Trophoblast cell (in vitro differentiated cells and primary cell): ENCODE data around the gene C10orf143.
A peak's percentile ranks its signal among the peaks of the same experiment; 100 is the strongest.

Experiments
- DNase-seq, 2 donors: peaks; one replicate each; pipeline ENCODE4 v3.0.0-alpha.2; 2016
- H2AFZ ChIP-seq: 2 replicates; pipeline ENCODE4 v1.6.1; 2013; ENCODE audit warnings: low read length, moderate library complexity, mild to moderate bottlenecking; ENCODE audit not compliant: insufficient read depth, poor library complexity
- H2AK5ac ChIP-seq: 2 replicates; pipeline ENCODE4 v1.6.1; 2013; ENCODE audit warnings: mild to moderate bottlenecking, low read length
- H2BK120ac ChIP-seq: 2 replicates; pipeline ENCODE4 v1.6.1; 2013; ENCODE audit warnings: low read length, mild to moderate bottlenecking, moderate library complexity; ENCODE audit not compliant: insufficient read depth, poor library complexity
- H2BK12ac ChIP-seq: 2 replicates; pipeline ENCODE4 v1.6.1; 2013; ENCODE audit warnings: mild to moderate bottlenecking, low read length, moderate library complexity
- H2BK5ac ChIP-seq: 2 replicates; pipeline ENCODE4 v1.6.1; 2013; ENCODE audit warnings: low read length, low read depth, moderate library complexity, mild to moderate bottlenecking; ENCODE audit not compliant: poor library complexity
- H3K14ac ChIP-seq: 2 replicates; pipeline ENCODE4 v1.6.1; 2013; ENCODE audit warnings: mild to moderate bottlenecking, low read length
- H3K18ac ChIP-seq: 2 replicates; pipeline ENCODE4 v1.6.1; 2013; ENCODE audit warnings: mild to moderate bottlenecking, low read length
- H3K23ac ChIP-seq: 2 replicates; pipeline ENCODE4 v1.6.1; 2013; ENCODE audit warnings: low read length
- H3K27ac ChIP-seq: 2 replicates; pipeline ENCODE4 v1.5.1; 2013; ENCODE audit warnings: low read depth, mild to moderate bottlenecking, inconsistent platforms, low read length, moderate library complexity
- H3K27me3 ChIP-seq: 2 replicates; pipeline ENCODE4 v1.6.1; 2013; ENCODE audit warnings: inconsistent platforms, mild to moderate bottlenecking, low read length, moderate library complexity; ENCODE audit not compliant: insufficient read depth
- H3K36me3 ChIP-seq, 2 experiments: 1 replicate in 1 of 2; 2 replicates in 1 of 2; pipeline ENCODE4 v1.6.1; 2013; ENCODE audit warnings: low read length in 2 of 2, mild to moderate bottlenecking in 2 of 2, moderate library complexity in 1 of 2; ENCODE audit not compliant: insufficient read depth in 2 of 2, control insufficient read depth in 1 of 2
- H3K4ac ChIP-seq: 2 replicates; pipeline ENCODE4 v1.6.1; 2013; ENCODE audit warnings: low read depth, mild to moderate bottlenecking, low read length, moderate library complexity
- H3K4me1 ChIP-seq, 2 experiments: 1 replicate in 1 of 2; 2 replicates in 1 of 2; pipeline ENCODE4 v1.6.1; 2013; ENCODE audit warnings: low read length in 2 of 2, mild to moderate bottlenecking in 2 of 2, moderate library complexity in 1 of 2; ENCODE audit not compliant: insufficient read depth in 2 of 2, control insufficient read depth in 1 of 2
- H3K4me2 ChIP-seq: 2 replicates; pipeline ENCODE4 v1.6.1; 2013; ENCODE audit warnings: inconsistent platforms, mild to moderate bottlenecking, low read length, moderate library complexity
- H3K4me3 ChIP-seq: 2 replicates; pipeline ENCODE4 v1.5.1; 2013; ENCODE audit warnings: mild to moderate bottlenecking, low read depth, low read length, inconsistent platforms
- H3K79me1 ChIP-seq: one replicate; pipeline ENCODE4 v1.6.1; 2013; ENCODE audit warnings: low read length
- H3K79me2 ChIP-seq: 2 replicates; pipeline ENCODE4 v1.6.1; 2013; ENCODE audit warnings: low read length, mild to moderate bottlenecking; ENCODE audit not compliant: control insufficient read depth, insufficient read depth, poor library complexity
- H3K9ac ChIP-seq: 2 replicates; pipeline ENCODE4 v1.6.1; 2013; ENCODE audit warnings: mild to moderate bottlenecking, low read length
- H3K9me3 ChIP-seq: 2 replicates; pipeline ENCODE4 v1.6.1; 2013; ENCODE audit warnings: low read depth, mild to moderate bottlenecking, control low read depth, inconsistent platforms, low read length; ENCODE audit not compliant: insufficient read depth
- H4K12ac ChIP-seq: 2 replicates; pipeline ENCODE4 v1.6.1; 2013; ENCODE audit warnings: low read depth, mild to moderate bottlenecking, low read length, moderate library complexity
- H4K8ac ChIP-seq: 2 replicates; pipeline ENCODE4 v1.6.1; 2013; ENCODE audit warnings: low read depth, mild to moderate bottlenecking, low read length, moderate library complexity
- H4K91ac ChIP-seq: one replicate; pipeline ENCODE4 v1.6.1; 2013; ENCODE audit warnings: low read depth, mild to moderate bottlenecking, low read length, moderate library complexity
- WGBS: extraction: QIAGEN DNeasy Blood & Tissue Kit; methylation state at CpG from one replicate; pipeline ENCODE4 v1.1.7; 2013; ENCODE audit warnings: missing lambda C conversion rate; ENCODE audit not compliant: insufficient read length, insufficient coverage; ENCODE audit errors: extremely low coverage; 5-methylcytosine and 5-hydroxymethylcytosine counted together

C10orf143 gene

DNA sequence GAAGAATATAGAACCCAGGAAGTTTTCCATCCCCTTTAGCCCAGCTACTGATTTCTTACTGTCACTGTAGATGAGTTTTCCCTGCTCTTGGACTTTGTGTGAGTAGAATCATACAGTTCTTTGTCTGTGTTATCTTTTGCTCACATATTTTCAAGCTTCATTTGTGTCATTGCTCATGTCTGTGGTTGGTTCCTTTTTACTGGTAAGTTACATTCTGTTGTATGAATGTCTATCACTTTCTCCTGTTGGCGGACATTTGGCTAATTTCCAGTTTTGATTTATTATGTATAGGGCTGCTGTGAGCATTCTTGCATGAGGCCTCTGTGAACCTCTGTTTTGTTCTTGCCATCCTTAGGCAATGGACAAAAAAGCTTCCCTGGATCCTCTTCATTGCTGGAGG, 30.8 kb upstream of the C10orf143 start:
- Histone ChIP-seq H3K4me3 (no peak overlapping the region), H4K12ac (no peak overlapping the region), H2BK12ac (no peak overlapping the region), H3K9me3 (no peaks in the 10 kb centered on the region), H3K27me3 (no peaks in the 10 kb centered on the region), H4K8ac (no peak overlapping the region), H4K91ac (no peak overlapping the region), H2BK5ac (no peak overlapping the region), H3K14ac (no peak overlapping the region), H3K4ac (peak overlapping the region; percentile 51), H3K79me2 (peaks cover 25% of the 10 kb centered on the region), H3K18ac (no peak overlapping the region), H2AFZ (no peak overlapping the region), H3K4me1 (peaks cover 4 to 10% of the 10 kb centered on the region in 2 experiments), H3K79me1 (peaks cover 8% of the 10 kb centered on the region), H3K27ac (no peak overlapping the region), H3K23ac (no peak overlapping the region), H3K9ac (no peak overlapping the region), H2BK120ac (no peak overlapping the region), H3K36me3 (peaks cover 5 to 17% of the 10 kb centered on the region in 2 experiments), H2AK5ac (no peak overlapping the region), H3K4me2 (no peak overlapping the region)
- WGBS = no CpG with 5 or more reads among the region's 1 CpG
- no peak for DNase-seq

DNA sequence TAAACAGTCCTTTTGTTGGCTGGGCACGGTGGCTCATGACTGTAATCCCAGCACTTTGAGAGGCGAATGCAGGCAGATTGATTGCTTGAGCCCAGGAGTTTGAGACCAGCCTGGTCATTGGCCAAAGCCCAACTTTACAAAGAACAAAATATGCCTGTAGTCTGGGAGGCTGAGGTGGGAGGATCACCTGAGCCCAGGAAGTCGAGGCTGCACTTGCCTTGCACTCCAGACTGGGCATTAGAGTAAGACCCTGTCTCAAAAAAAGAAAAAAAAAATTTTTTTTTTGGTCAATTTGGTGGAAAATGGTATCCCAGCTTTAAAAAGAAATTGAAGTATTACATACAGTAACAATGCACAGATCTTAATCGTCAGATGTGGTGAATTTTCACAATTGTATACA, 30.4 kb upstream of the C10orf143 start:
- H2AFZ ChIP-seq = no peak overlapping the region
- H2BK120ac ChIP-seq = no peak overlapping the region
- H3K4me1 ChIP-seq = peaks cover 4 to 10% of the 10 kb centered on the region in 2 experiments
- no peak overlapping the region for H4K91ac ChIP-seq
- H3K9ac ChIP-seq = no peak overlapping the region
- H3K18ac ChIP-seq = no peak overlapping the region
- no peaks in the 10 kb centered on the region for H3K9me3 ChIP-seq
- peak overlapping the region; percentile 85 for H3K4ac ChIP-seq
- no peak for DNase-seq
- no peak overlapping the region for H3K4me2 ChIP-seq
- no peak overlapping the region for H3K27ac ChIP-seq
- no CpG with 5 or more reads among the region's 4 CpGs for WGBS
- no peak overlapping the region for H2BK5ac ChIP-seq
- no peak overlapping the region for H3K14ac ChIP-seq
- H4K12ac ChIP-seq = no peak overlapping the region
- no peak overlapping the region for H2BK12ac ChIP-seq
- no peak overlapping the region for H3K4me3 ChIP-seq
- H3K27me3 ChIP-seq = no peaks in the 10 kb centered on the region
- no peak overlapping the region for H2AK5ac ChIP-seq
- H3K23ac ChIP-seq = no peak overlapping the region
- H3K79me1 ChIP-seq = peaks cover 10% of the 10 kb centered on the region
- no peak overlapping the region for H4K8ac ChIP-seq
- H3K36me3 ChIP-seq = peaks cover 5 to 16% of the 10 kb centered on the region in 2 experiments
- peaks cover 27% of the 10 kb centered on the region for H3K79me2 ChIP-seq

DNA sequence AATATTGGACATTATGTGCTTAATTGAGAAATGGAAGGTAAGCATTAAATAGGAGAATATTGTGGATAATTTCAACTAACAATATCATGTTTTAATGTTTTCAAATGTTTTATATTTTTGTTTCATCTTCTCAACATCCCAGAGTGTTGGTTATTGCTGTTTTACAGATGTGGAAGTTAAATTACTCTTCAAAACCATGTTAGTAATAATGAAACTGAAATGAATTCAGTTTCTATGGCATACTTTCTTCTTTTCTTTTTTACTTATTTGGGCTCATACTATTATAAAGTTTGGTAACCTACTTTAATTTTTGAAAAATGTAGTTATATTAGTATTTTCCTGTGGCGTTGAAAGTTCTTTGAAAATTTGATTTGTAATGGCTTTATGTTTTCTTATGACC, 29.8 kb upstream of the C10orf143 start:
- no peaks in the 10 kb centered on the region for H3K9me3 ChIP-seq
- H3K18ac ChIP-seq = no peak overlapping the region
- no CpG with 5 or more reads among the region's 1 CpG for WGBS
- no peak overlapping the region for H4K91ac ChIP-seq
- no peak overlapping the region for H2AFZ ChIP-seq
- peaks cover 2 to 12% of the 10 kb centered on the region in 2 experiments for H3K36me3 ChIP-seq
- peaks cover 15% of the 10 kb centered on the region for H3K79me1 ChIP-seq
- peaks cover 8 to 15% of the 10 kb centered on the region in 2 experiments for H3K4me1 ChIP-seq
- H3K4me2 ChIP-seq = no peak overlapping the region
- no peak overlapping the region for H3K27ac ChIP-seq
- DNase-seq = no peak
- no peak overlapping the region for H3K4me3 ChIP-seq
- H3K79me2 ChIP-seq = peaks cover 29% of the 10 kb centered on the region
- no peak overlapping the region for H4K8ac ChIP-seq
- H3K9ac ChIP-seq = no peak overlapping the region
- no peaks in the 10 kb centered on the region for H3K27me3 ChIP-seq
- H4K12ac ChIP-seq = no peak overlapping the region
- no peak overlapping the region for H3K23ac ChIP-seq
- H3K14ac ChIP-seq = no peak overlapping the region
- no peak overlapping the region for H2BK120ac ChIP-seq
- H2BK5ac ChIP-seq = no peak overlapping the region
- no peak overlapping the region for H3K4ac ChIP-seq
- H2AK5ac ChIP-seq = no peak overlapping the region
- no peak overlapping the region for H2BK12ac ChIP-seq

DNA sequence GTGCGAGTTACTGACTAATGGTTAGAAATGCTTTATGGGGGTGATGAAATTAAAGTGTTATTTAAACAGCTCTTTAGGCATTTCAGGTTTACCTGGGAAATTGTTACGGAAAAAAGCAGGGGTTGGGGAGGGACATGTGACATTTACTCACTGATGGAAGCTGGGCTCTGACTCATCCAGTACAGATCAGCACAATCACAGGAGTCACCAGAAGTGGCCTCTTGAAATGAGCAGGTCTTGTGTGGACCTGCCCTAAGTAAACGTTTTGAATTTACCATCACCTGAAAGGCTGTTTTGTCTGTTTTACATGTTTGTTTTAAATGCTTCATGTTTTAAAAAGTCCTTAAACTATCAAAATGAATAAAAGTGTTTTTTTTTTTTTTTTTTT, 27.8 kb upstream of the C10orf143 start:
- Histone ChIP-seq H3K79me2 (peaks cover 29% of the 10 kb centered on the region), H3K27me3 (no peaks in the 10 kb centered on the region), H3K4ac (no peak overlapping the region), H3K79me1 (peaks cover 15% of the 10 kb centered on the region), H3K9me3 (no peaks in the 10 kb centered on the region), H2BK120ac (no peak overlapping the region), H3K14ac (no peak overlapping the region), H3K27ac (peak overlapping the region; percentile 24), H3K23ac (no peak overlapping the region), H4K91ac (no peak overlapping the region), H3K18ac (no peak overlapping the region), H2BK5ac (no peak overlapping the region), H4K8ac (no peak overlapping the region), H3K9ac (no peak overlapping the region), H3K4me1 (peaks cover 8 to 15% of the 10 kb centered on the region in 2 experiments), H4K12ac (no peak overlapping the region), H3K4me3 (no peak overlapping the region), H3K36me3 (peaks cover 0 to 12% of the 10 kb centered on the region in 2 experiments), H2AK5ac (no peak overlapping the region), H3K4me2 (peak overlapping the region; percentile 20), H2BK12ac (no peak overlapping the region), H2AFZ (no peak overlapping the region)
- peak; percentile 17 to 47 for DNase-seq
- no CpG with 5 or more reads among the region's 3 CpGs for WGBS
